HG03175 (cell line): ENCODE results near the gene ORC3.
A peak's percentile ranks its signal among the peaks of the same experiment; 100 is the strongest.
"Not testable (repeated sequence)": the region's sequence is repeated elsewhere in the genome, so short reads cannot be mapped to it uniquely, and the experiment has no call there.

Experiments
- ATAC-seq: cut with Tn5 transposase; IDR thresholded peaks from one replicate; pipeline ENCODE4 v1.9.1; 2021; ENCODE audit warnings: mild to moderate bottlenecking, moderate library complexity; ENCODE audit not compliant: unreplicated experiment

ORC3 gene

DNA sequence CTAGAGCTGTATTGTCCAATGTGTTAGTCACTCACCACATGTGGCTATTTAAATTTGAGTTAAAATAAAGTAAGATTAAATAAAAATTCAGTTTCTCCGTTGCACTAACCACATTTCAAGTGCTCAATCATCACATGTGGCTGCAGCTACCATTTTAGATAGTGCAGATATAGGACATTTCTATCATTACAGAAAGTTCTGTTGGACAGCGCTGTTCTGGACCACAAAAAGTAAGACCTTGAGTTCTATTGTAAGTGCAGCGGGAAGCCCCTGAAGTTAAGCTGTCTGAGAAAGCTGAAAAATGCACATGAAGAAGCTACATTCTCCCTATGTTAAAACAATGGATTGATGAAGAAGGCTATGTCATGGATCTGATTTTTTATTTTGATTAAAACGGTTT is 1.1 kb downstream of the ORC3 start:
- no peak for ATAC-seq

DNA sequence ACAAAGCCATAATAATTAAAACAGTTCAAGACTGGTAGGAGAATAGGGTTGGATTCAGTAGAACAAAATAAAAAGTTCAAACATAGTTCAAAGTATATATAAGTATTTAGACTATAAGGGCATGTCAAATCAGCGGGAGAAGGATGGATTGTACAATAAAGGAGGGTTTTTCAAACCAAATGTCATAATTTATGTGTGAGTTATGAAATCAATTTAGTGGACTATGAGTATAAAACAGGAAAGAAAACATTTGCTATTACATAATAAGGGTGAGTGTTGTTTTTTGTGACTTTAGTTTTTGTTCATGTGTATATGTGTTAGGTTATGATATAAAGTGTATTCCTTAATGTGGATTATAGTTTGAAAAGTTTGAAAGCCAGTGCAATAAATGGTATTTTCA is 10.6 kb downstream of the ORC3 start:
- ATAC-seq, result no peak

DNA sequence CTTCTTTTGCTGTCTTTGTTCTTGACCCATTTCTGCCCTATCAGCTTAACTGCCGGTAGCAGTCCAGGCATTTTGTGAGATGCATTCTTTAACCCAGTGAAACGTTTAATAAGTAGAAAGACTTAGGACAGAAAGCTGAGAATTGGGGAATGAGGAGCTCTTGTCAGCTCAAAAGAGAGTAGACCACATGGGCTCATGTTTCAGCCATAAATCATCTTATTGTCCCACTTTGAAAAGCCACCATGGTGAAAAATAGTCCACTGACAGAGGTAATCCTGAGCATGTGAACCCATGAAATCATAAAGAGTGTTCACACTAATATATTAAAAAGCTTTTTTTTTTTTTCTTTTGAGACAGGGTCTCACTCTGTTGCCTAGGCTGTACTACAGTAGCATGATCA is 16.3 kb downstream of the ORC3 start:
- ATAC-seq, result no peak

DNA sequence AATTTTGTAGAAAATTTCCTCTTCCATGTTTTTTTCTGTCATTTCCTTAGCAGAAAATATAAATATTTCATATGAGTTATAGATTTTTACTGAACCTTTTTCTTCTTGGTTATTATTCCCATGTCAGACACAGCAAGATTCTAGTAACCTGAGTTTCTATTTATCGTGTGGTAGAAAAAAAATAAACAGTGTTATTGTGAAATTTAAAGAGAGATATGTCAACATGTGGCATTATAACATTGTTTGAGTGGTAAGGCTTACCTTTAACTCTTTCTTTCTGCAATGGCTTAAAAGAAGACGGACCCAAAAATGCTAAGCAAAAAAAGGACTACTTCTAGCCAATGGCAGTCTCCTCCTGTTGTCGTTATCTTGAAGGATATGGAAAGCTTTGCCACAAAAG is 18.9 kb downstream of the ORC3 start:
- ATAC-seq, result no peak

DNA sequence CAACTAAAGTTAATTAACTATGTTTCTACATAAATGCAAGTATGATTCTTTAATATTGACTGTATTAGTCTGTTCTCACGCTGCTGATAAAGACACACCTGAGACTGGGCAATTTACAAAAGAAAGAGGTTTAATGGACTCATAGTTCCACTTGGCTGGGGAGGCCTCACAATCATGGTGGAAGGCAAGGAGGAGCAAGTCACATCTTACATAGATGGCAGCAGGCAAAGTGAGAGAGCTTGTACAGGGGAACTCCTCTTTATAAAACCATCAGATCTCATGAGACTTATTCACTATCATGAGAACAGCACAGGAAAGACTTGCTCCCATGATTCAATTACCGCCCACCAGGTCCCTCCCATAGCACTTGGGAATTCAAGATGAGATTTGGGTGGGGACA is 23.1 kb downstream of the ORC3 start:
- ATAC-seq, result not testable (repeated sequence)

DNA sequence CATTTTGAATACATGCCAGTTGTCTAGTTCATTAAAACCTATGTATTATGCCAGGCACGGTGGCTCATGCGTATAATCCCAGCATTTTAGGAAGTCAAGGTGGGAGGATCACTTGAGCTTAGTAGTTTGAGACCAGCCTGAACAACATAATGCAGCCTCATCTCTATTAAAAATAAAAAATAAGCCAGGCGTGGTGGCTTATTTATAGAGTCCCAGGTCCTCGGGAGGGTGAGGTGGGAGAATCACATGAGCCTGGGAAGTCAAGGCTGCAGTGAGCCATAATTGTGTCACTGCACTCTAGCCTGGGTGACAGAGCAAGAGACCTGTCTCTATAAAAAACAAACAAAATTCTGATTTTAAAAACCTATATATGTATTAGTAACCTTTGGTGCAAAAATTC is 27.5 kb downstream of the ORC3 start:
- no peak for ATAC-seq

DNA sequence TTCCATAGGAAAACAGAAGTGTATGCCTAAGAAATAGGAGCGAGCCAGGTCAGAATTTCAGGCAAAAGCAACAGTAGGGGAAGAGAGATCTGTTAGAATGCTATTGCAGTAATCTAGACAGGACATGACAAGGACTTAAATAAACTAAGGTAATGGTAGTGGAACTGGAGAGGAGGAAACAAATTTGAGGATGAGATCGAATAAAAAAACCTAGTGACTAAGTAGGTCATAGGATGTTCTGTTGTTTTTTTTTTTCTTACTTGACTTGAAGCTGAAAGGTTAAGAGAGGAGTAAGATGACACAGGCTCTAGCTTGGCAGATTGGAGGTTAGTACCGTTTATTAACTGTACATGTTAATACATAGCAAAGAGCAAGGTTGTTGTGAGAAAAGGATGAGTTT is 28.6 kb downstream of the ORC3 start:
- no peak for ATAC-seq

DNA sequence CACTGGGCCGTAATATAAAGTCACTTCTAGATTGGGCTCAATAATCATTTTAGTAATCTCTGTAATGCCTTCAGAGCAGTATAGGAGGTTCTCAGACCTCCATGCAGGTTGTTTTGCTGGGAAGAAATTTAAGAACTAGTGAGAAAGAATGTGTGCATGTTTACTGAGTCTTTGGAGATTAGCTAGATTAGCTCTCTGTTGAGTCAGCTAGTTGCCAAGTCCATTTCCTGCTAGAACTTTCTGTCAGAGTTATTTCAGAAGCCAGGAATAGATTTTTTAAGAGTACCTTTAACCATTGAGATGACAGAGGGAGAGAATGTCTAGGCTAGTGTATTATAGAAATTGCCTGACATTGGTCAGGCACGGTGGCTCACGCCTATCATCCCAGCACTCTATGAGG is 33.3 kb downstream of the ORC3 start:
- no peak for ATAC-seq

DNA sequence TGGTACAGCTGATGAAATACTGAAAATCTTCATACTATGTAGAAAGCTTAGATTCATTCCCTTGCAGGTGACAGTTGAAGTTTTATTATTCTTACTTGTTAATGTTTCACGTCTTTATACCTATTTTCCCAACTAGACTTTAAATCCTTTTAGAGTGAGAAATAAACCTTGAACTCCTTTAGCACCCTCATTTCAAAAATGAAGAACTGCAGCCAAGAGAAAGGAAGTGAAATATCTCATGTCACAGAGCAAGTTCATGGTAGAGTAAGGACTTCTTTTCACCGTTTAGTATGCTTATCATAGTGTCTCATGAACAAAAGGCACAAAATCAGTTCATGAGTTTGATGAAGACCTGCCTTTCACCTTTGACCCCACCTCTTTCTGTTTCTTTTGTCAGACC is 38.5 kb downstream of the ORC3 start:
- peak; percentile 46 for ATAC-seq

DNA sequence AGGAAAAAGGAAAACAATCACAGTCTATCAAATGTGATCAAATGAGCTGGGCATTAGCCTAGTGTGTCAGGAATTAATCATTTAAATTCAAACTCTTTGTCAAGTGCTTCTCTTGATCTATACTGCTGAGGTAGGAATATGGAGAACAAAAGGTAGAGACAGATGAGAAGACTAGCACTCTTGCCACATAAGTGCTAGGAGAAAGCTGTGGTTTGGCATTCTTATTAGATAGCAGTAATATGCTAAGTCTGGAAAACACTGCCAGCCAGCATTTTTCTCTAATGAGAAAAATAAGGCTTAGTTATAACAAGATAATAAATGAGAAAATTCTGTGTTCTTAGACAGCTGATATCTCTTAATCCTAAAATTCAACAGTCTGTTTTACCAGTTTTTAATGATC is 38.9 kb downstream of the ORC3 start:
- no peak for ATAC-seq

DNA sequence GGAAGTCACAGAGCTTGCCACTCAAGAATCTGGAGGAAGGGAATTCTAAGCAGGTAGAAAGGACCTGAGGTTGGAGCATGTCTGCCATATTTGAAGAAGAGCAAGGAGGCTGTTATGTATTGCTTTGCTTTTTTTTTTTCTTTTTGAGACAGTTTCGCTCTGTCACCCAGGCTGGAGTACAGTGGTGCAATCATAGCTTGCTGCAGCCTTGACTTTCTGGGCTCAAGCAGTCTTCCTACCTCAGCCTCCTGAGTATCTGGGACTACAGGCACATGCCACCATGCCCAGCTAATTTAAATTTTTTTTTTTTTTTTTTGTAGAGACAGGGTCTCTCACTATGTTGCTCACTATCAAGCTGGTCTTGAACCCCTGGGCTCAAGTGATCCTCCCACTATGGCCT is 40.8 kb downstream of the ORC3 start:
- no peak for ATAC-seq

DNA sequence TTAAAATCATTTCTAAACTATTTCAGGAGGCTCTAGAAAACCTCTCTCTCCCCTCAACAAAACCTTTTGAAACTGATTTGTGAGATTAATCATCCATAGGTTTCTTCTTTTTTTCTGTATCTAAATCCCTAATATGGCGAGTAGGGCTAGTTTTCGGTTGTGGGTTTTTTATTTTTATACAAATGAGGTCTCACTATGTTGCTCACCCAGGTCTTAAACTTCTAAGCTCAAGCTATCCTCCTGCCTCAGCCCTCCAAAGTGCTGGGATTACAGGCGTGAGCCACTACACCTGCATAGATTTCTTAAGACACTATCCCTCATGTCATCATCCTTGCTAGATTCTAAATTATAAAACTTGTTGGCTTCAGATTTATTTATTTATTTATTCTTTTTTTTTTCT is 43.9 kb downstream of the ORC3 start:
- no peak for ATAC-seq

DNA sequence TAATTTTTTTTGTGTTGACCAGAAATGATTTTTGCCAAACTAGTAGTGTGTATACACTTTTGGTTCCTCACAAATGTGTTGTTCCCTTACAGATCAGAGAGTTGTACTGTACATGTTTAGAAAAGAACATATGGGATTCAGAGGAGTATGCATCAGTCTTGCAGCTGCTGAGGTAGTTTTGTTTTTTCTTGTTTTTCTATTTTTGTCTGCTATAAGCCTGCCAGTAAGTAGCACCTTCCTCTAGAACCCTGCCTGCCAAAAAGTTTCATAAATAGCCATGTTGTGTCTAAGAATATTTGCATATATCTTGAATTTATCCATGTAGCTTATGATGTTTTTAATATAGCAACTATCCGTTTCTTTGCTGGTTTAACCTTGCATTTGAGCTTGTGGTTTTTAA is 46.4 kb downstream of the ORC3 start:
- ATAC-seq, result no peak

DNA sequence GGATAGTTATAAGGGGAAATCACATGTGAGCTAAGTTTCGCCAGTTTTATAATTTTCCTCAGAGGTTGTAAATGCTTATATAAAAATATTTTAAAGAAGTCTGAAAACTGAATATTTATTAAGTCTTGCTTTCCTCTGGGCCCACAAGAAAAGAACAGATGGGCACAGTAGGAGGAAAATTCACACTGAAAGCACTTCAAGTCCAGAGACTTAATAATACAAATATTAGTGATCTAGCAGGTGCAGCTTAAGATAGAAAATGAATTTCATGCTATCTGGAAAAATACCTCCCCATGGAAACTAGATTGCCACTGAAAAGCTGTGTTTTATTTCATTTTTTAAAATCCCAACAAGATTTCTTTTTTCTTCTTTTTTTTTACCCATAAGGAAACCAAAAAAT is 47.2 kb downstream of the ORC3 start:
- ATAC-seq, result no peak

DNA sequence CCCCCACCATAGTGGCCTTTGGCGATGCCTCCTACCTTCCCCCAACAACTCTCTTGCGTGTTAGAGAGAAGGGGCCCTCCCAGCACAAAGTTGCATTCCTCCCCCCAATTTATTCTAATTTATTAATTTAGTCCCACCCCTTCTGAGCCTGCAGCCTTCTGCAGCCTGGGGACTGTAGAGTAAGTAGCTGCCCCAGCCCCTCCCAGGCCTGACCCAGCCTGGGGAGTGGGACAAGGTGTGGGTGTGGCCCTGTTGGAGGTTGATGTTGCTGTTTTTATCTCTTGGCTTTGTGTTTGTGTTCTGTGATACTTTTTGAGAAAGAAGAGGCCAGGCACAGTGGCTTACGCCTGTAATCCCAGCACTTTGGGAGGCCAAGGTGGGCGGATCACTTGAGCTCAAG is 49.4 kb downstream of the ORC3 start:
- ATAC-seq, result no peak

DNA sequence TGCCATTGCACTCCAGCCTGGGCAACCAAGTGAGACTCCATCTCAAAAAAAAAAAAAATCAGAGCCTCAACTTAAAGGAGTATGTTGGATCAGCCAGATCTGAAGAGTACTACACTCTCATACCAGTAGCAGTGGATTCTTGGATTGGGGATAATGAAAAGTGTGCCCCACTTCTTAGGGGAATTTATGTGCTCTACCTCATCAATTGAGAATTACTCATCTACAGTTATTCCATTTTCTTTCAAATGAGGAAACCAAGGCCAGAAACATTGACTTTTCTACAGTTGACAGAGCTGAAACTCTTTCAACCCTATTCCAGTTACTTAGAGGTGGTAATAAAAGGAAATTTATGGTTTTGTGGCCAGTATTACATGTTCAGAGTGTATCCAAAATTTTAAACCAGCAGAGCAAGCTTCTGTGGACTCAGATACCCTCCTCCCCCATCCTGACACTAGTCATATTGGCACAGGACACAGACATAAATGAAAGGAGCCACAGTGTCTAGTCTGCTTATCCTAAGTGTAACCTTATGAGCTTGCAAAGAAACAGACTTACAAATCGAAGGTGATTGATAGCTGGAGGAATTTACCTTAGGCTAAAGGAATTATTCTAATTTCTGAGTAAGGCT is 51.2 kb downstream of the ORC3 start:
- no peak for ATAC-seq

DNA sequence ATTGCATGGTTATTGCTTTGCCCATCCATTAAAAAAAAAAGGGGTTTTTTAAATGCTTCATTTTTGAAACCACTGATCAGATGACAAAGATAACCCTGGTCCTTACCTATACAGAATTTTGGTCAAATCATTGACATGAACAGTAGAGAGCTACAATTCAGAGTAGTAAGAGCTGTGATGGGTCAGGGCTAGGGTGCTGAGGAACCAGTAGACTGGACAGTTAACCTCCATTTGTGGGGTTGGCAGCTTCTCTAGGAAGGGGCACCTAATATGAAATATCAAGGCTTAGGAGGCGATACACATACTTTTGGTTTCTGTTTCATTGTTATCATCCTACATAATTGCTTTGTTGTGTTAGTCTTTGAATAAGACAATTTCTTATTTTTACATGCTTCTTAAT is 55.1 kb downstream of the ORC3 start:
- ATAC-seq, result no peak

DNA sequence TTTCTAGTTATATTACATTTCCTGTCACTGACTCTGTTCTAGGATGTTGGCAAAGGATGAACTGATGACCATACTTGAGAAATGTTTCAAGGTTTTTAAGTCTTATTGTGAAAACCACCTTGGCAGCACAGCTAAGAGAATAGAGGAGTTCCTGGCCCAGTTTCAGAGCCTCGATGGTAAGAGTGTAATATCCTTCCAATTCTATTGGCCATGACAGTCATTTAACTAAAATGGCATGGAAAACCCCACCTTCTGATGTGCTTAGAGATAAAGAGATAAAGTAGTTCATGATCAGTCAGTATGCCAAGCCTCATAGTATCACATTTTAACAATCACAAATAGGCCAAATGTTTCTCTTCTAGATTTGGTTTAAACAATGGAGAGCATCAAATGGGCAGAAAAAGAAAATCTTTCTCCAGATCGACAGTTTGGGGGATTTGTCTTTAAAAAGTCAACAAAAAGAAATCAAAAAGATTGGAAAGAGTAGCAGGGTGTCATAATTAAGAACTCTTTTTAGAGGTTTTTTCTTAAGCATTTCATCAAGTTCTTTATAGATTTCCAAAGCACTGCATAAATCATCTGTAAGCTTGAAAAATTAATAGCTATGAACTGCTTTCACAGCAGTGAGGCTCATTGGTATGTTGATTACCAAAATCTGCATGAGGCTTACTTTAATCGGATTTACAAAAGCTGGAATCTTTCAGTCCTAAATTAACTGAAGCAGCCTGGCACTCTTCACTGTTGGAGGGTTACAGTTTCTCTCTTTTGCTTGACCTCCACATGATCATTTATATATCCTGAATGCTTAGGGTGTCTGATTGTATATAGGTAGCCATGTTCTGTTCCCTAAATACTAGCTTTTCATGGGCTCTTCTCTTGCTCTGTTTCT is 63.4 kb downstream of the ORC3 start:
- ATAC-seq, result no peak

DNA sequence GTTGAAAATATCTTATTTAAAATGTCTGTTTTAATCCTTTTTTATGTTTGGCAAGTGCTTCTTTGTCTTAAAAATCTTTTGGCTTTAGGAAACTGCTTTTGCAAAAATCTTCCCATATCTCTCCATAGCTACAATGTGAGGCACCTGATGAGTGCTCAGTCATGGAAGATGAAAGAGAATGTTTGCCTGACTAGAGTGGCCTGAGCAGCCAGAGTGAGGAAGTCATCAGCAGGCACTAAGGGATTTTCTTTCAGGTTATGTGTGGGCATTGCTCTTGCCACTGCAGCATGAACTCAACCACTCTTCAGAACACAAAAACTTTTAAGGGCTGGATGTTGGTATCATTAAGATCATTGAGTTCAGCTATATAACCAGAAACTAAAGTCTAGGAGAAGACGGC is 64.2 kb downstream of the ORC3 start:
- no peak for ATAC-seq

DNA sequence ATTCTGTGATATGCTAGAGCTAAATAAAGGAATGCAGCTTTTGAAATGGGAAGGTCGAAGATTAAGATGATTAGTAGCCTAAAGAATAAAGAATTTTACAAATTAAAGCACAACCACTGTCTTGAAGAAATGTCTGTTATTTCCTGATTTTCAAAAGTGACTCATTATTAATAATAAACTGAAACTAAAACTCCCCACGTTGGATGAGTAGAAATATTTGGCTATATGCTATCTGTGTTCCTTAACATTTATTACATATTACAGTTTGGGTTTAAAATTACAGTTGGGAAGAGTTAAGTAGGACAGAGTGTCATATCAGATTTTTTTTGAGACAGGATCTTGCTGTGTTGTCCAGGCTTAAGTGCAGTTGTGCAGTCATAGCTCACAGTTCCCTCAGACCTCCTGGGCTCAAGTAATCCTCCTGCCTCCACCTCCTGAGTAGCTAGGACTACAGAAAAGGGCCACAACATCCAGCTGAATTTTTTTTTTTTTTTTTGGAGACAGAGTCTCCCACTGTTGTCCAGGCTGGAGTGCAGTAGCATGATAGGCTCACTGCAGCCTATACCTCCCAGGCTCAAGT is 65.0 kb downstream of the ORC3 start:
- ATAC-seq, result no peak

DNA sequence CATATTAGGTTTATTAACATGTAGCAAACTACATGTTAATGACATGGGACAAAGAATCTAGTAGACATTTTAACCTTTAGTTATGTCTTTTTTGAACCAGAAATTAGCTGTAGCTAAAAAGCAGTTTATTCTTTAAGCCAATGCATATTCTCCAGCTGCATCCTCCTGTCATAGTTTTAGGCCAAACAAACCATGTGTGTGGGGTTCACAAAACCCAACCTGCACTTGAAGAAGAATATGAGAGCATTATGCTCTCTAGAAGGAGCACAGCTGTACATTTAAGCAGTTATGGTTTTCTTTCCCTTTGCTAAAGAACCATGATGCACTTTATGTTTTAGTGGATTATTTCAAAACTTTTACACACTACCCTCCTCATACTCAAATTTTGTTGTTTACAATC is 65.9 kb downstream of the ORC3 start:
- no peak for ATAC-seq

DNA sequence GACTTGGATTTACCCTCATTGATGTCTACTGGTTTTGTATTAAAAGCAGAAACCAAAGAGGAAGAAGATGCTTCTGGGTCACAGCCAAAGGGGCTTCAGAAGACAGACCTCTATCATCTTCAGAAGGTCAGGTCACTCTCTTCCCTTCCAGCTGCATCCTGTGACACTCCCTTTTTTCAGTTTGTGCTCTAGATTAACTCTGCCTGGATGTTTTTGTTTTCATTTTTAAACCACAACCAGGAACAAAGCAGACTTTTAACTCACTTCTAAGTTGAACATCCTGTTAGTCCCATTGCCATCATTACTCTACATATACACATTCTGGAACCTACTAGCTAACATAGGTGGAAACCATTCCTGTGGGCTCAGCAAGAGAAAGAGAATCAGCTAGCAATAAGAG is 66.9 kb downstream of the ORC3 start:
- peak; percentile 63 for ATAC-seq
